WTC11 (cell line): ENCODE data around the gene AQP12A. TPM values are rescaled to one million over a fixed set of nuclear protein-coding genes. Genes with fewer than 3 reads are reported as not detected.

Experiments
- ATAC-seq: fragments of 200-7000 bp; cut with Tn5 transposase; 2 replicates; pipeline ENCODE4 v1.10.0; 2021; ENCODE audit warnings: mild to moderate bottlenecking, moderate library complexity
- CTCF ChIA-PET: fragments of 300-600 bp; sonication (Branson Sonifier 250); formaldehyde crosslinking; loops from one replicate; lab custom pipeline; 2021; ENCODE audit warnings: antibody characterized with exemption; lab: Charles Lee
- POLR2A ChIA-PET: fragments of 350-600 bp; sonication (Branson Sonifier 250); formaldehyde crosslinking; loops from one replicate; lab custom pipeline; 2021; ENCODE audit warnings: antibody characterized with exemption; lab: Charles Lee
- DNase-seq: peaks from one replicate; pipeline ENCODE4 v3.0.0; 2021; ENCODE audit warnings: low spot score
- H3K27ac Mint-ChIP-seq: 2 replicates; pipeline ENCODE4 v1.8.0; 2021; ENCODE audit warnings: mixed read lengths
- H3K27me3 Mint-ChIP-seq: 2 replicates; pipeline ENCODE4 v1.8.0; 2021; ENCODE audit warnings: low read depth, mild to moderate bottlenecking, moderate library complexity, mixed read lengths
- H3K36me3 Mint-ChIP-seq: 2 replicates; pipeline ENCODE4 v1.8.0; 2021; ENCODE audit warnings: mixed read lengths
- H3K4me1 Mint-ChIP-seq: 2 replicates; pipeline ENCODE4 v1.8.0; 2022; ENCODE audit warnings: mixed read lengths
- H3K4me3 Mint-ChIP-seq: 2 replicates; pipeline ENCODE4 v1.8.0; 2021; ENCODE audit warnings: mild to moderate bottlenecking, moderate library complexity, mixed read lengths
- H3K9me3 Mint-ChIP-seq: 2 replicates; pipeline ENCODE4 v1.8.0; 2021; ENCODE audit warnings: mixed read lengths
- ARID4B ChIP-seq: sonication (generic); formaldehyde crosslinking; IDR thresholded peaks from 2 replicates; pipeline ENCODE4 v1.8.0; 2023; ENCODE audit warnings: missing genetic modification reagents, mild to moderate bottlenecking, borderline replicate concordance
- ATF3 ChIP-seq: sonication (generic); formaldehyde crosslinking; conservative IDR thresholded peaks from 2 replicates; pipeline ENCODE4 v1.8.1; 2022; ENCODE audit warnings: mild to moderate bottlenecking, missing genetic modification reagents
- CDX4 ChIP-seq: fragments of 250-450 bp; sonication (Bioruptor Pico); IDR thresholded peaks from 2 replicates; pipeline ENCODE4 v1.9.0; 2021; ENCODE audit warnings: moderate library complexity, mild to moderate bottlenecking, inconsistent platforms, borderline replicate concordance
- FOXP1 ChIP-seq: sonication (generic); formaldehyde crosslinking; IDR thresholded peaks from 2 replicates; pipeline ENCODE4 v1.8.0; 2022; ENCODE audit warnings: missing genetic modification reagents, mild to moderate bottlenecking, moderate library complexity, borderline replicate concordance
- GABPB1 ChIP-seq: sonication (generic); formaldehyde crosslinking; IDR thresholded peaks from 2 replicates; pipeline ENCODE4 v1.8.1; 2023; ENCODE audit warnings: mild to moderate bottlenecking, missing genetic modification reagents
- GTF2I ChIP-seq: fragments of 250-450 bp; sonication (Bioruptor Pico); conservative IDR thresholded peaks from 2 replicates; pipeline ENCODE4 v1.4.0; 2021; ENCODE audit warnings: mild to moderate bottlenecking
- IRF1 ChIP-seq: sonication (generic); formaldehyde crosslinking; IDR thresholded peaks from 2 replicates; pipeline ENCODE4 v1.8.0; 2023; ENCODE audit warnings: missing genetic modification reagents
- IRF2 ChIP-seq: sonication (generic); formaldehyde crosslinking; IDR thresholded peaks from 2 replicates; pipeline ENCODE4 v1.8.0; 2022; ENCODE audit warnings: low read depth, missing genetic modification reagents, borderline replicate concordance
- KAT7 ChIP-seq: sonication (generic); formaldehyde crosslinking; IDR thresholded peaks from 2 replicates; pipeline ENCODE4 v1.8.1; 2023; ENCODE audit warnings: missing genetic modification reagents, mild to moderate bottlenecking, borderline replicate concordance
- MXD4 ChIP-seq: fragments of 250-450 bp; sonication (Bioruptor Pico); IDR thresholded peaks from 2 replicates; pipeline ENCODE4 v1.8.0; 2021; ENCODE audit warnings: mild to moderate bottlenecking, moderate library complexity, borderline replicate concordance
- NFATC4 ChIP-seq: fragments of 250-450 bp; sonication (Bioruptor Pico); IDR thresholded peaks from 2 replicates; pipeline ENCODE4 v1.9.0; 2021; ENCODE audit warnings: mild to moderate bottlenecking
- NFE2L1 ChIP-seq: sonication (generic); formaldehyde crosslinking; IDR thresholded peaks from 2 replicates; pipeline ENCODE4 v1.8.1; 2023; ENCODE audit warnings: missing genetic modification reagents
- NR3C1 ChIP-seq: sonication (generic); formaldehyde crosslinking; conservative IDR thresholded peaks from 2 replicates; pipeline ENCODE4 v1.8.1; 2023; ENCODE audit warnings: low read depth, mild to moderate bottlenecking, missing genetic modification reagents
- OVOL2 ChIP-seq: fragments of 250-450 bp; sonication (Bioruptor Pico); IDR thresholded peaks from 2 replicates; pipeline ENCODE4 v1.9.0; 2021; ENCODE audit warnings: mild to moderate bottlenecking, borderline replicate concordance
- PRRX2 ChIP-seq: fragments of 250-450 bp; sonication (Bioruptor Pico); IDR thresholded peaks from 2 replicates; pipeline ENCODE4 v1.8.0; 2021; ENCODE audit warnings: mild to moderate bottlenecking
- SMAD4 ChIP-seq: sonication (generic); formaldehyde crosslinking; IDR thresholded peaks from 2 replicates; pipeline ENCODE4 v1.8.0; 2022; ENCODE audit warnings: mild to moderate bottlenecking, missing genetic modification reagents
- SP1 ChIP-seq: sonication (generic); formaldehyde crosslinking; conservative IDR thresholded peaks from 2 replicates; pipeline ENCODE4 v1.8.1; 2022; ENCODE audit warnings: missing genetic modification reagents
- TCF7 ChIP-seq: sonication (generic); formaldehyde crosslinking; IDR thresholded peaks from 2 replicates; pipeline ENCODE4 v1.8.0; 2022; ENCODE audit warnings: mild to moderate bottlenecking, low read depth, missing genetic modification reagents, moderate library complexity
- USF1 ChIP-seq: sonication (generic); formaldehyde crosslinking; IDR thresholded peaks from 2 replicates; pipeline ENCODE4 v1.8.0; 2022; ENCODE audit warnings: mild to moderate bottlenecking, missing genetic modification reagents
- ZNF423 ChIP-seq: fragments of 250-450 bp; sonication (Bioruptor Pico); IDR thresholded peaks from 2 replicates; pipeline ENCODE4 v2.1.2; 2022; ENCODE audit warnings: mild to moderate bottlenecking, moderate library complexity
- ZNF425 ChIP-seq: fragments of 250-450 bp; sonication (Bioruptor Pico); conservative IDR thresholded peaks from 2 replicates; pipeline ENCODE4 v1.9.0; 2021; ENCODE audit warnings: mild to moderate bottlenecking
- ZNF671 ChIP-seq: fragments of 250-450 bp; sonication (Bioruptor Pico); IDR thresholded peaks from 2 replicates; pipeline ENCODE4 v1.8.0; 2021; ENCODE audit warnings: mild to moderate bottlenecking
- ZSCAN18 ChIP-seq: fragments of 250-450 bp; sonication (Bioruptor Pico); IDR thresholded peaks from 2 replicates; pipeline ENCODE4 v2.1.2; 2022; ENCODE audit warnings: mild to moderate bottlenecking, moderate library complexity
- total RNA-seq: library from RNA; stranded (reverse); gene quantifications from 3 replicates; pipeline ENCODE4 v1.2.3, GENCODE V29; 2021

Gene AQP12A
- total RNA-seq, 1 experiment from 2014 or later: not detected

GRCh38 chr2:240707821-240708220 lies 16.2 kb downstream of the AQP12A start:
- Mint-ChIP-seq H3K36me3 (no peaks in the 10 kb centered on the region), H3K4me3 (no peak overlapping the region), H3K9me3 (no peaks in the 10 kb centered on the region), H3K4me1 (no peaks in the 10 kb centered on the region), H3K27me3 (no peaks in the 10 kb centered on the region), H3K27ac (no peak overlapping the region)
- DNase-seq: no peak
- no peak for ATAC-seq
- CTCF ChIA-PET: interaction anchor here (0.9 to 1.3 kb wide), 3 partner anchors 111 to 193 kb away, joined by 3 read pairs; no protein-coding TSS in a partner anchor
- POLR2A ChIA-PET: no interaction called here
- no peak for TF ChIP-seq OVOL2 (CRISPR knock-in tag)
- no peak for TF ChIP-seq NFATC4
- TF ChIP-seq FOXP1: no peak
- no peak for TF ChIP-seq GABPB1 (CRISPR knock-in tag)

GRCh38 chr2:240708457-240708856 lies 16.8 kb downstream of the AQP12A start:
- ChIA-PET CTCF (interaction anchor here (0.8 to 1.3 kb wide), 3 partner anchors 112 to 194 kb away, joined by 3 read pairs; no protein-coding TSS in a partner anchor), POLR2A (no interaction called here)
- DNase-seq (no peak), ATAC-seq (no peak)
- no peaks in the 10 kb centered on the region for H3K36me3 Mint-ChIP-seq
- no peaks in the 10 kb centered on the region for H3K4me1 Mint-ChIP-seq
- no peaks in the 10 kb centered on the region for H3K9me3 Mint-ChIP-seq
- no peak for TF ChIP-seq ZNF671
- TF ChIP-seq IRF2 (CRISPR knock-in tag): no peak
- TF ChIP-seq SMAD4 (CRISPR knock-in tag): no peak
- TF ChIP-seq NFE2L1 (CRISPR knock-in tag): no peak
- TF ChIP-seq IRF1 (CRISPR knock-in tag): no peak
- TF ChIP-seq GTF2I: no peak
- TF ChIP-seq NR3C1 (CRISPR knock-in tag): no peak
- H3K4me3 Mint-ChIP-seq: no peak overlapping the region
- H3K27ac Mint-ChIP-seq: no peak overlapping the region
- no peaks in the 10 kb centered on the region for H3K27me3 Mint-ChIP-seq

GRCh38 chr2:240711296-240711695 lies 19.6 kb downstream of the AQP12A start:
- Mint-ChIP-seq H3K36me3 (peaks cover 2% of the 10 kb centered on the region; the same call in 1 of the 2 replicates), H3K9me3 (no peaks in the 10 kb centered on the region), H3K27ac (no peak overlapping the region), H3K4me3 (no peak overlapping the region), H3K27me3 (no peaks in the 10 kb centered on the region), H3K4me1 (no peaks in the 10 kb centered on the region)
- POLR2A ChIA-PET: no interaction called here
- DNase-seq (no peak), ATAC-seq (no peak)
- CTCF ChIA-PET: no interaction called here
- no peak for TF ChIP-seq TCF7
- no peak for TF ChIP-seq ARID4B (CRISPR knock-in tag)
- no peak for TF ChIP-seq ZSCAN18
- TF ChIP-seq ZNF425 (CRISPR knock-in tag): no peak
- TF ChIP-seq SP1: no peak
- TF ChIP-seq MXD4 (CRISPR knock-in tag): no peak
- no peak for TF ChIP-seq CDX4
- TF ChIP-seq OVOL2 (CRISPR knock-in tag): no peak
- TF ChIP-seq PRRX2: no peak
- TF ChIP-seq FOXP1: no peak
- TF ChIP-seq ZNF423 (CRISPR knock-in tag): no peak
- TF ChIP-seq USF1 (CRISPR knock-in tag): no peak
- no peak for TF ChIP-seq ATF3 (CRISPR knock-in tag)
- no peak for TF ChIP-seq ZNF671
- TF ChIP-seq KAT7: no peak
